Measurements from ENCODE around the gene ODC1.
A peak's percentile ranks its signal among the peaks of the same experiment; 100 is the strongest.

DNA sequence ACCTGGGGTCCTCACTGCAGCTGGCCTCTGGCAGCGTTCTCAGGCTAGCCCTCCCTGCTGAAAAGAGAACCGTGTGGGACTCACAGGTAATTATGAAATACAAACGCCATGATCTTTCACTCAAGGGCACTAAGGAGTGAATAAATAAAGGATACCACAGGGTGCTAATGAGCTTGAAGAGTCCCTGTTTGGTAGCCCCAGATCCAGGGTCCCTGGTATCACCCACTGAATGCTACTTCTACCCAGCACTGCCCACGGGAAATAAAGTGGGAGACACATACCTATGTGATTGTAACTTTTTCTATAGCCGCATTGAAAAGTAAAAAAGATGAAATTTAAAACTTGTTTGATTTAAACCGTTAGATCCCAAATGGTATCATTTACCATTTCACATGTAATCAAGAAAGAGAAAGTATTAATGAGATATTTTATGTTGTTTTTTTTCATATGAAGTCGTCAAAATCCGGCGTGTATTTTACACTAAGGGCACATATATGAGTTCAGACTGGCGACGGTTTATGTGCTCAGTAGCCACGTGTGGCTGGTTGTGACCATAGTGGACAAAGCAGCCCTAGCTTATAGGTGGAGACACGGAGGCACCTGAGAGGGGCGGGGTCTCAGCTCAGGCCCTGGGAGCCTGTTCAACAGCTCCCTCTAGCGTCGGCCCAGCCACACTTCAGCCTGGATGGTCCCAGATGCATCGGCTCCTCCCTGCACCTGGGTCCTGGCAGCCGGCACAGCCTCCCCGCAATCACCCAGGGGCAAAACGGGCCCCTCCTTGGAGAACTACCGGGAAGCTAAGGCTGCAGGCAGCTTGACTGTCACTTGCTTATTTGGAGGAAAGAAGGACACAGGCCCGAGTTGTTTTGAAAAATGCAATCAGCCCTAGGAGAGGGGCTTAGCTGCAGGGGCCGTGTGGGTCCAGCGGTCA, 39.2 kb downstream of the ODC1 start:
- no peak for TF ChIP-seq EZH2 (IDR thresholded peaks at IDR 0.05; ENCODE audit: borderline replicate concordance, low read depth, low read length, severe bottlenecking)
- TF ChIP-seq, protein P1, sequence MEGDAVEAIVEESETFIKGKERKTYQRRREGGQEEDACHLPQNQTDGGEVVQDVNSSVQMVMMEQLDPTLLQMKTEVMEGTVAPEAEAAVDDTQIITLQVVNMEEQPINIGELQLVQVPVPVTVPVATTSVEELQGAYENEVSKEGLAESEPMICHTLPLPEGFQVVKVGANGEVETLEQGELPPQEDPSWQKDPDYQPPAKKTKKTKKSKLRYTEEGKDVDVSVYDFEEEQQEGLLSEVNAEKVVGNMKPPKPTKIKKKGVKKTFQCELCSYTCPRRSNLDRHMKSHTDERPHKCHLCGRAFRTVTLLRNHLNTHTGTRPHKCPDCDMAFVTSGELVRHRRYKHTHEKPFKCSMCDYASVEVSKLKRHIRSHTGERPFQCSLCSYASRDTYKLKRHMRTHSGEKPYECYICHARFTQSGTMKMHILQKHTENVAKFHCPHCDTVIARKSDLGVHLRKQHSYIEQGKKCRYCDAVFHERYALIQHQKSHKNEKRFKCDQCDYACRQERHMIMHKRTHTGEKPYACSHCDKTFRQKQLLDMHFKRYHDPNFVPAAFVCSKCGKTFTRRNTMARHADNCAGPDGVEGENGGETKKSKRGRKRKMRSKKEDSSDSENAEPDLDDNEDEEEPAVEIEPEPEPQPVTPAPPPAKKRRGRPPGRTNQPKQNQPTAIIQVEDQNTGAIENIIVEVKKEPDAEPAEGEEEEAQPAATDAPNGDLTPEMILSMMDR (IDR thresholded peaks at IDR 0.05; ENCODE audit: borderline replicate concordance, extremely low read depth, low read length, poor library complexity, severe bottlenecking), result peak; percentile 99
